HCT116 (cell line): Measurements from ENCODE around the gene MEIOB. TPM values are rescaled to one million over a fixed set of nuclear protein-coding genes. Genes with fewer than 3 reads are reported as not detected.

ENCODE experiments used
- ATAC-seq: fragments of 200-7000 bp; cut with Tn5 transposase; 2 replicates; pipeline ENCODE4 v1.9.1; 2020; ENCODE audit warnings: mild to moderate bottlenecking, moderate library complexity
- BruUV-seq: library from RNA; stranded (reverse); fragments of 400-500 nt; replicated peaks from 2 replicates; lab custom pipeline; 2021; lab: Mats Ljungman, UMichigan
- CTCF ChIA-PET: fragments of 300-600 bp; sonication (Branson Sonifier 250); formaldehyde crosslinking; loops from one replicate; lab custom pipeline; 2021; ENCODE audit warnings: antibody characterized with exemption; lab: Charles Lee
- POLR2A ChIA-PET: fragments of 300-600, 350-600 bp; sonication (Branson Sonifier 250); formaldehyde crosslinking; loops from one replicate; lab custom pipeline; 2021; ENCODE audit warnings: antibody characterized with exemption; lab: Charles Lee
- RAD21 ChIA-PET, 2 experiments: fragments of 300-600 bp; sonication (Branson Sonifier 250); formaldehyde crosslinking; loops; one replicate each; lab custom pipeline; 2023; ENCODE audit warnings: low total read pairs in 2 of 2; ENCODE audit not compliant: uncharacterized antibody in 2 of 2, unreplicated experiment in 2 of 2, low non-redundant PET in 1 of 2; lab: Charles Lee
- DNase-seq: peaks from one replicate; pipeline ENCODE4 v3.0.0-alpha.2; 2010; ENCODE audit warnings: low read depth, low spot score
- H2AFZ ChIP-seq: fragments of 200-600 bp; shearing (Covaris generic), sonication (generic); 2 replicates; pipeline ENCODE4 v1.6.1; 2017; ENCODE audit warnings: low read depth, mixed run types, mixed read lengths, antibody characterized with exemption, low read length; ENCODE audit not compliant: poor library complexity, severe bottlenecking
- H3K27ac ChIP-seq: 2 replicates; pipeline ENCODE4 v1.5.1; 2012; ENCODE audit warnings: low read depth, low read length
- H3K27me3 ChIP-seq: fragments of 200-600 bp; sonication (generic); 2 replicates; pipeline ENCODE4 v1.6.1; 2016; ENCODE audit warnings: mixed run types, low read length, mixed read lengths; ENCODE audit not compliant: insufficient read depth
- H3K36me3 ChIP-seq, 2 experiments: fragments of 200-500 bp in 1 of 2; fragments of 200-600 bp in 1 of 2; sonication (Bioruptor generic) in 1 of 2; sonication (generic) in 1 of 2; 2 replicates each; pipeline versions ENCODE4 v1.5.1 to v1.6.1; 2014 to 2016; ENCODE audit warnings: low read length in 2 of 2, inconsistent platforms in 1 of 2, mixed read lengths in 1 of 2, mixed run types in 1 of 2; ENCODE audit not compliant: insufficient read depth in 2 of 2, control insufficient read depth in 1 of 2
- H3K4me1 ChIP-seq, 2 experiments: fragments of 200-600 bp in 1 of 2; sonication (generic) in 1 of 2; 2 replicates each; pipeline versions ENCODE4 v1.5.1 to v1.6.1; 2012 to 2017; ENCODE audit warnings: low read length in 2 of 2, inconsistent platforms in 1 of 2, mild to moderate bottlenecking in 1 of 2, mixed read lengths in 1 of 2, mixed run types in 1 of 2, moderate library complexity in 1 of 2; ENCODE audit not compliant: insufficient read depth in 2 of 2, control insufficient read depth in 1 of 2
- H3K4me2 ChIP-seq: fragments of 200-600 bp; sonication (generic); 2 replicates; pipeline ENCODE4 v1.6.1; 2017; ENCODE audit warnings: mixed run types, low read length, mixed read lengths
- H3K4me3 ChIP-seq, 2 experiments: fragments of 200-600 bp in 1 of 2; sonication (generic) in 1 of 2; replicated peaks in 1 of 2; 2 replicates each; pipeline ENCODE4 v1.5.1; 2011 to 2016; ENCODE audit warnings: low read length in 2 of 2, control low read depth in 1 of 2, low read depth in 1 of 2, mild to moderate bottlenecking in 1 of 2, mixed read lengths in 1 of 2, mixed run types in 1 of 2
- H3K79me2 ChIP-seq: fragments of 200-600 bp; sonication (generic); 2 replicates; pipeline ENCODE4 v1.6.1; 2017; ENCODE audit warnings: mild to moderate bottlenecking, mixed run types, low read length, moderate library complexity, mixed read lengths; ENCODE audit not compliant: insufficient read depth
- H3K9ac ChIP-seq: fragments of 200-600 bp; sonication (generic); 2 replicates; pipeline ENCODE4 v1.6.1; 2016; ENCODE audit warnings: low read length, mixed read lengths
- H3K9me2 ChIP-seq: fragments of 200-600 bp; sonication (generic), shearing (Covaris generic); 2 replicates; pipeline ENCODE4 v1.6.1; 2017; ENCODE audit warnings: mixed run types, mild to moderate bottlenecking, moderate library complexity; ENCODE audit not compliant: insufficient read depth
- H3K9me3 ChIP-seq, 2 experiments: fragments of 200-500 bp in 1 of 2; fragments of 200-600 bp in 1 of 2; sonication (Bioruptor generic) in 1 of 2; sonication (generic) in 1 of 2; 2 replicates each; pipeline ENCODE4 v1.6.1; 2014 to 2017; ENCODE audit warnings: low read length in 2 of 2, mixed read lengths in 2 of 2, inconsistent platforms in 1 of 2, low read depth in 1 of 2, mild to moderate bottlenecking in 1 of 2, mixed run types in 1 of 2, moderate library complexity in 1 of 2; ENCODE audit not compliant: control insufficient read depth in 1 of 2, insufficient read depth in 1 of 2
- H4K20me1 ChIP-seq: fragments of 200-600 bp; sonication (generic), shearing (Covaris generic); 2 replicates; pipeline ENCODE4 v1.6.1; 2017; ENCODE audit warnings: mixed run types, mild to moderate bottlenecking, moderate library complexity; ENCODE audit not compliant: insufficient read depth
- ATF3 ChIP-seq: IDR thresholded peaks from 2 replicates; pipeline ENCODE4 v1.6.1; 2012
- CBX3 ChIP-seq: IDR thresholded peaks from 2 replicates; pipeline ENCODE4 v1.6.1; 2012; ENCODE audit warnings: low read depth
- CEBPB ChIP-seq: IDR thresholded peaks from 2 replicates; pipeline ENCODE4 v1.6.1; 2012; ENCODE audit warnings: low read depth
- CTCF ChIP-seq, 3 experiments: fragments of 200-600 bp in 1 of 3; sonication (generic) in 1 of 3; IDR thresholded peaks in 2 of 3; conservative IDR thresholded peaks in 1 of 3; 2 replicates each; pipeline ENCODE4 v1.5.1; 2012 to 2017; ENCODE audit warnings: low read depth in 2 of 3, low read length in 2 of 3, antibody characterized with exemption in 1 of 3, borderline replicate concordance in 1 of 3, control low read depth in 1 of 3, mild to moderate bottlenecking in 1 of 3, mixed read lengths in 1 of 3, mixed run types in 1 of 3, moderate library complexity in 1 of 3; ENCODE audit not compliant: insufficient read depth in 1 of 3
- EGR1 ChIP-seq: IDR thresholded peaks from 2 replicates; pipeline ENCODE4 v1.6.1; 2012; ENCODE audit warnings: low read depth
- ELF1 ChIP-seq: IDR thresholded peaks from 2 replicates; pipeline ENCODE4 v1.6.1; 2012; ENCODE audit warnings: low read depth, borderline replicate concordance
- EZH2 ChIP-seq: fragments of 200-600 bp; sonication (generic); IDR thresholded peaks from 2 replicates; pipeline ENCODE4 v1.6.1; 2017; ENCODE audit warnings: antibody characterized with exemption, mixed run types
- EZH2phosphoT487 ChIP-seq: fragments of 200-600 bp; IDR thresholded peaks from 2 replicates; pipeline ENCODE4 v1.6.1; 2018; ENCODE audit warnings: antibody characterized with exemption, borderline replicate concordance
- JUND ChIP-seq: IDR thresholded peaks from 2 replicates; pipeline ENCODE4 v1.6.1; 2012
- MAX ChIP-seq: IDR thresholded peaks from 2 replicates; pipeline ENCODE4 v1.6.1; 2012
- POLR2AphosphoS5 ChIP-seq: IDR thresholded peaks from 2 replicates; pipeline ENCODE4 v1.6.1; 2011; ENCODE audit warnings: mild to moderate bottlenecking, low read depth, low read length, moderate library complexity
- RAD21 ChIP-seq: IDR thresholded peaks from 2 replicates; pipeline ENCODE4 v1.6.1; 2012; ENCODE audit warnings: low read depth, mild to moderate bottlenecking
- REST ChIP-seq: IDR thresholded peaks from 2 replicates; pipeline ENCODE4 v1.6.1; 2012; ENCODE audit warnings: low read depth
- SIN3A ChIP-seq: IDR thresholded peaks from 2 replicates; pipeline ENCODE4 v1.6.1; 2012; ENCODE audit warnings: low read depth
- SP1 ChIP-seq: IDR thresholded peaks from 2 replicates; pipeline ENCODE4 v1.6.1; 2012; ENCODE audit warnings: low read depth
- TCF7L2 ChIP-seq: IDR thresholded peaks from 2 replicates; pipeline ENCODE4 v1.7.0; 2011; ENCODE audit warnings: borderline replicate concordance, inconsistent platforms; ENCODE audit not compliant: insufficient read depth, insufficient read length; ENCODE audit errors: extremely low read depth
- YY1 ChIP-seq: IDR thresholded peaks from 2 replicates; pipeline ENCODE4 v1.6.1; 2011; ENCODE audit warnings: low read length, low read depth, moderate library complexity, mild to moderate bottlenecking; ENCODE audit not compliant: insufficient replicate concordance; ENCODE audit errors: extremely low read depth
- ZBTB33 ChIP-seq: IDR thresholded peaks from 2 replicates; pipeline ENCODE4 v1.6.1; 2011; ENCODE audit warnings: mild to moderate bottlenecking, low read length, moderate library complexity; ENCODE audit not compliant: insufficient replicate concordance; ENCODE audit errors: extremely low read depth
- ZFX ChIP-seq: fragments of 450-650 bp; IDR thresholded peaks from 2 replicates; pipeline ENCODE4 v1.6.1; 2017
- intact Hi-C: fragments of 100-400 bp; cut with micrococcal nuclease; formaldehyde crosslinking; loops from 2 replicates; pipeline ENCODE4 v1.10.0; 2022
- total RNA-seq: library from RNA; stranded (reverse); gene quantifications from one replicate; pipeline ENCODE4 v1.2.1, GENCODE V29; 2021; ENCODE audit not compliant: unreplicated experiment

The MEIOB gene
- total RNA-seq, 1 experiment from 2014 or later = 0.59 TPM

GRCh38 chr16:1815461-1815860, 56.5 kb downstream of the MEIOB start:
- H3K36me3 ChIP-seq = 0 out of 4 replicates have a peak, but pooled peaks cover 2 to 5% of the 10 kb centered on the region in 2 experiments
- ChIA-PET CTCF (no interaction called here), POLR2A (no interaction called here), RAD21 (no interaction called here)
- DNase-seq (no peak), ATAC-seq (no peak)
- no peak overlapping the region for H3K4me2 ChIP-seq
- no peak overlapping the region for H3K4me3 ChIP-seq
- no peaks in the 10 kb centered on the region for H4K20me1 ChIP-seq
- H3K9me3 ChIP-seq = no peaks in the 10 kb centered on the region
- TF ChIP-seq EGR1 (no peak), JUND (no peak), ATF3 (no peak), ELF1 (no peak), SP1 (no peak), REST (no peak), RAD21 (no peak), TCF7L2 (no peak), EZH2 (no peak), MAX (no peak), EZH2phosphoT487 (no peak), ZFX (no peak), ZBTB33 (no peak), CTCF (IDR thresholded peaks at IDR 0.05 in 2 of 3, conservative IDR thresholded peaks at IDR 0.05 in 1 of 3; ENCODE audit: borderline replicate concordance in 1 of 3, insufficient read depth in 1 of 3, low read depth in 2 of 3, low read length in 2 of 3) (no peak), SIN3A (no peak), YY1 (no peak), POLR2AphosphoS5 (no peak), CEBPB (no peak), CBX3 (no peak)
- peaks cover 6 to 10% of the 10 kb centered on the region in 2 experiments; a peak in 3 of 4 replicates for H3K4me1 ChIP-seq
- H3K9ac ChIP-seq = no peak overlapping the region
- H3K27me3 ChIP-seq = no peaks in the 10 kb centered on the region
- no peaks in the 10 kb centered on the region for H3K79me2 ChIP-seq
- no TSS peak for BruUV-seq
- no peak overlapping the region for H3K27ac ChIP-seq
- intact Hi-C loops = no loop called here
- H3K9me2 ChIP-seq = no peaks in the 10 kb centered on the region
- no peak overlapping the region for H2AFZ ChIP-seq
